Measurements from ENCODE around the gene TBC1D2B. TPM values are rescaled to one million over a fixed set of nuclear protein-coding genes. Genes with fewer than 3 reads are reported as not detected.

Gene TBC1D2B
- total RNA-seq, 1 experiment from 2014 or later: 50.0 TPM

DNA sequence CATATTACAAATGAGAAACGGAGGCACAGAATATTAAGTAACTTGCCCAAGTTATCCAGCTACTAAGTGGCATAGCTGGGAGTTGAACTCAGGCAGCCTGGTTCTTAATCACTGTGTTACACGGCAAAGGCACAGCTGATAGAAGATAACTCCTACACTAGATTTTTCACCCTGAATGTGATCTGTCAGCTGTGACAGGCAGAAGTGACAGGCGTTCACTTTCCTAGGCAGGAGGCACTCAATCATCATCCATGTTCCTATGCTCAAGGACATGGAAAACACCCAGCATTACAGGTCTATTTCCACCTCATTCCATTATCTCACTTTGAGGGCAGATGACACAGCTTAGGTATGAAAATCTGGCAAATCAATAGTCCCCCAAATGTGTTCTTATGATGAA, 35.6 kb downstream of the TBC1D2B start:
- intact Hi-C loops (cut with micrococcal nuclease; ENCODE audit: unreplicated experiment): no loop called here
- TF ChIP-seq, protein P1, sequence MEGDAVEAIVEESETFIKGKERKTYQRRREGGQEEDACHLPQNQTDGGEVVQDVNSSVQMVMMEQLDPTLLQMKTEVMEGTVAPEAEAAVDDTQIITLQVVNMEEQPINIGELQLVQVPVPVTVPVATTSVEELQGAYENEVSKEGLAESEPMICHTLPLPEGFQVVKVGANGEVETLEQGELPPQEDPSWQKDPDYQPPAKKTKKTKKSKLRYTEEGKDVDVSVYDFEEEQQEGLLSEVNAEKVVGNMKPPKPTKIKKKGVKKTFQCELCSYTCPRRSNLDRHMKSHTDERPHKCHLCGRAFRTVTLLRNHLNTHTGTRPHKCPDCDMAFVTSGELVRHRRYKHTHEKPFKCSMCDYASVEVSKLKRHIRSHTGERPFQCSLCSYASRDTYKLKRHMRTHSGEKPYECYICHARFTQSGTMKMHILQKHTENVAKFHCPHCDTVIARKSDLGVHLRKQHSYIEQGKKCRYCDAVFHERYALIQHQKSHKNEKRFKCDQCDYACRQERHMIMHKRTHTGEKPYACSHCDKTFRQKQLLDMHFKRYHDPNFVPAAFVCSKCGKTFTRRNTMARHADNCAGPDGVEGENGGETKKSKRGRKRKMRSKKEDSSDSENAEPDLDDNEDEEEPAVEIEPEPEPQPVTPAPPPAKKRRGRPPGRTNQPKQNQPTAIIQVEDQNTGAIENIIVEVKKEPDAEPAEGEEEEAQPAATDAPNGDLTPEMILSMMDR (IDR thresholded peaks at IDR 0.05; ENCODE audit: unreplicated experiment): no peak
- H3K9me3 Mint-ChIP-seq (ENCODE audit: low read depth, unreplicated experiment): no peaks in the 10 kb centered on the region
- peaks cover 12% of the 10 kb centered on the region for H3K36me3 Mint-ChIP-seq (ENCODE audit: insufficient read depth, unreplicated experiment)
- no TSS peak for BruUV-seq (replicated peaks)
- H3K4me1 Mint-ChIP-seq (ENCODE audit: low read depth, unreplicated experiment): no peaks in the 10 kb centered on the region
- CTCF ChIA-PET: interaction anchor here (1.3 kb wide), 1 partner anchor 66 kb away, joined by 3 read pairs; no protein-coding TSS in a partner anchor
- no peaks in the 10 kb centered on the region for H3K27me3 Mint-ChIP-seq (ENCODE audit: unreplicated experiment)
- no peak overlapping the region for H3K27ac Mint-ChIP-seq (ENCODE audit: unreplicated experiment)
- no peak for DNase-seq
- no peak overlapping the region for H3K4me3 Mint-ChIP-seq (ENCODE audit: low read depth, unreplicated experiment)

DNA sequence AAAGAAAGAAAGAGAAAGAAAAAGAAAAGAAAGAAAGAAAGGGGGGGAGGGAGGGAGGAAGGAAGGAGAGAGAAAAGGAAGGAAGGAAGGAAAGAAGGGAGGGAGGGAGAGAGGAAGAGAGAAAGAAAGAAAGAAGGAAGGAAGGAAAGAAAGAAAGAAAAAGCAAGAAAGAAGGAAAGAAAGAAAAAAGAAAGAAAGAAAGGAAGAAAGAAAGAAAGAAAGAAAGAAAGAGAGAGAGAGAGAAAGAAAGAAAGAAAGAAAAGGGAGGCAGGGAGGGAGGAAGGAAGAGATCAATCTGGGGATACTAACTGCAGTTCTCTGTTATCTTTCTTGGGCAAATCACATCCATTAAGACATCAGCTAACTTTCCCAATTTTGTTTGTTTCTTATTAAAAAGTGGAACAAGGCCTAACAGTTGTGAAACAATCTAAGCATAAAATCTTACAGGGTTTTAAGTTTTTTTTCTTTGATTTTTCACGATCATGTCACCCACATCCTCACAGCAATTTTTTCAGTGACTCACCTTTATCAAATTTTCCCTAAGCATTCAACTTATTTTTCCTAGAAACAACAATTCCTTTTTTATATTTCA, 36.8 kb downstream of the TBC1D2B start:
- no peak for DNase-seq
- TF ChIP-seq, protein P1 (IDR thresholded peaks at IDR 0.05; ENCODE audit: unreplicated experiment): no peak
- Mint-ChIP-seq H3K27me3 (ENCODE audit: unreplicated experiment) (no peaks in the 10 kb centered on the region), H3K27ac (ENCODE audit: unreplicated experiment) (no peak overlapping the region), H3K36me3 (ENCODE audit: insufficient read depth, unreplicated experiment) (peaks cover 12% of the 10 kb centered on the region), H3K9me3 (ENCODE audit: low read depth, unreplicated experiment) (no peaks in the 10 kb centered on the region), H3K4me3 (ENCODE audit: low read depth, unreplicated experiment) (no peak overlapping the region), H3K4me1 (ENCODE audit: low read depth, unreplicated experiment) (no peaks in the 10 kb centered on the region)
- intact Hi-C loops (cut with micrococcal nuclease; ENCODE audit: unreplicated experiment): no loop called here
- BruUV-seq (replicated peaks): no TSS peak
- CTCF ChIA-PET: no interaction called here

GRCh38 chr15:78038585-78039247, 38.8 kb downstream of the TBC1D2B start:
- intact Hi-C loops (cut with micrococcal nuclease; ENCODE audit: unreplicated experiment): no loop called here
- H3K27me3 Mint-ChIP-seq (ENCODE audit: unreplicated experiment): no peaks in the 10 kb centered on the region
- no peak overlapping the region for H3K27ac Mint-ChIP-seq (ENCODE audit: unreplicated experiment)
- no peaks in the 10 kb centered on the region for H3K9me3 Mint-ChIP-seq (ENCODE audit: low read depth, unreplicated experiment)
- no peak for DNase-seq
- TF ChIP-seq, protein P1 (IDR thresholded peaks at IDR 0.05; ENCODE audit: unreplicated experiment): no peak
- peaks cover 4% of the 10 kb centered on the region for H3K36me3 Mint-ChIP-seq (ENCODE audit: insufficient read depth, unreplicated experiment)
- H3K4me1 Mint-ChIP-seq (ENCODE audit: low read depth, unreplicated experiment): no peaks in the 10 kb centered on the region
- BruUV-seq (replicated peaks): no TSS peak
- CTCF ChIA-PET: no interaction called here
- no peak overlapping the region for H3K4me3 Mint-ChIP-seq (ENCODE audit: low read depth, unreplicated experiment)

DNA sequence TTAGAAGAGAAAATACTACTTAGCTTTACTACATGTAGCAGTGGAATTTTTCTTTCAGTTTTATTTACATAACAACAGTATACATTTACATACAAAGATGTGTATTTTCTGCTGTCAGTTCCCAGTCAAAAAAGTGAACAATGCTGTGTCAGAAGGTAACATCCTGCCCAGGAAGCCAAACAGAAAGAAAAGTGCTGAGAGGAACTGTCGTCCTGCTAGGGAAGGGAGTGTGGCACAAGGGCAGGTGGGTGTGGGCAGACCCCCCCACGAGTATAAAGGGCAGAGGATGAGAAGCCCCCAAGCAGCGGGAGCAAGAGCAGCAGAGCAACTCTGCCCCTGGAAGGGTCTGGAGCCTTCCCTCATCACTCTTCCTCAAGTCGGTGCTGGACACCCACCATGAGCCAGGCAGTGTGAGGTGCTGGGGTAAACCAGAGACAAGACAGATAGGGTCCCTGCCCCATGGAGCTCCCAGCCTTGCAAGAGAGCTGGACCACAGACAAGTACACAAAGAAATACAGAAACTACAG, 39.7 kb downstream of the TBC1D2B start:
- no peak overlapping the region for H3K27ac Mint-ChIP-seq (ENCODE audit: unreplicated experiment)
- no peak for DNase-seq

More for the DNA sequence above, 39.7 kb downstream of the TBC1D2B start:
- intact Hi-C loops (cut with micrococcal nuclease; ENCODE audit: unreplicated experiment): no loop called here
- H3K27me3 Mint-ChIP-seq (ENCODE audit: unreplicated experiment): no peaks in the 10 kb centered on the region
- no peaks in the 10 kb centered on the region for H3K9me3 Mint-ChIP-seq (ENCODE audit: low read depth, unreplicated experiment)
- H3K4me1 Mint-ChIP-seq (ENCODE audit: low read depth, unreplicated experiment): no peaks in the 10 kb centered on the region
- CTCF ChIA-PET: no interaction called here
- H3K4me3 Mint-ChIP-seq (ENCODE audit: low read depth, unreplicated experiment): no peak overlapping the region
- no TSS peak for BruUV-seq (replicated peaks)
- peaks cover 4% of the 10 kb centered on the region for H3K36me3 Mint-ChIP-seq (ENCODE audit: insufficient read depth, unreplicated experiment)
- TF ChIP-seq, protein P1 (IDR thresholded peaks at IDR 0.05; ENCODE audit: unreplicated experiment): no peak
